GM23338 (cell line): Measurements from ENCODE around the gene KIF17. TPM values are rescaled to one million over a fixed set of nuclear protein-coding genes. Genes with fewer than 3 reads are reported as not detected.

Source experiments
- ATAC-seq: fragments of 200-7000 bp; cut with Tn5 transposase; 3 replicates; pipeline ENCODE4 v1.9.1; 2020
- DNase-seq: peaks from one replicate; pipeline ENCODE4 v3.0.0-alpha.2; 2015; ENCODE audit warnings: low spot score
- H2AFZ ChIP-seq: fragments of 200-600 bp; sonication (generic); 2 replicates; pipeline ENCODE4 v1.8.0; 2016; ENCODE audit warnings: antibody characterized with exemption, mild to moderate bottlenecking, moderate library complexity
- H3F3A ChIP-seq: fragments of 200-600 bp; sonication (generic); replicated peaks from 2 replicates; pipeline ENCODE4 v1.8.0; 2017; ENCODE audit warnings: antibody characterized with exemption, mixed run types, low read depth
- H3K27ac ChIP-seq: fragments of 200-600 bp; sonication (generic); 2 replicates; pipeline ENCODE4 v1.6.1; 2016; ENCODE audit warnings: low read depth
- H3K27me3 ChIP-seq: fragments of 200-600 bp; sonication (generic); 2 replicates; pipeline ENCODE4 v1.8.0; 2016; ENCODE audit warnings: mild to moderate bottlenecking, mixed run types, moderate library complexity; ENCODE audit not compliant: insufficient read depth
- H3K36me3 ChIP-seq: fragments of 200-600 bp; sonication (generic); 2 replicates; pipeline ENCODE4 v1.8.0; 2016; ENCODE audit warnings: mild to moderate bottlenecking; ENCODE audit not compliant: insufficient read depth
- H3K4me1 ChIP-seq: fragments of 200-600 bp; sonication (generic); 2 replicates; pipeline ENCODE4 v1.8.0; 2016; ENCODE audit warnings: mild to moderate bottlenecking, moderate library complexity; ENCODE audit not compliant: insufficient read depth
- H3K4me2 ChIP-seq: fragments of 200-600 bp; sonication (generic); 2 replicates; pipeline ENCODE4 v1.7.1; 2017; ENCODE audit warnings: mixed run types
- H3K4me3 ChIP-seq: fragments of 200-600 bp; sonication (generic); 2 replicates; pipeline ENCODE4 v1.6.1; 2016; ENCODE audit warnings: mixed run types
- H3K79me2 ChIP-seq: fragments of 200-600 bp; sonication (generic); replicated peaks from 2 replicates; pipeline ENCODE4 v1.8.0; 2017; ENCODE audit warnings: mild to moderate bottlenecking; ENCODE audit not compliant: insufficient read depth
- H3K9me2 ChIP-seq: fragments of 200-600 bp; sonication (generic); 2 replicates; pipeline ENCODE4 v1.8.0; 2017; ENCODE audit not compliant: insufficient read depth
- H4K20me1 ChIP-seq: fragments of 200-600 bp; sonication (generic); replicated peaks from 2 replicates; pipeline ENCODE4 v1.8.0; 2017; ENCODE audit warnings: mild to moderate bottlenecking; ENCODE audit not compliant: insufficient read depth
- H3K27ac Mint-ChIP-seq: 2 replicates; pipeline ENCODE4 v1.8.0; 2020; ENCODE audit warnings: inconsistent platforms, mild to moderate bottlenecking, moderate library complexity, mixed read lengths
- H3K27me3 Mint-ChIP-seq: 3 replicates; pipeline ENCODE4 v1.8.0; 2022; ENCODE audit warnings: low read depth, mild to moderate bottlenecking, moderate library complexity, mixed read lengths, inconsistent platforms; ENCODE audit not compliant: insufficient read depth, poor library complexity
- H3K36me3 Mint-ChIP-seq: 3 replicates; pipeline ENCODE4 v1.8.0; 2021; ENCODE audit warnings: low read depth, mild to moderate bottlenecking, inconsistent platforms, moderate library complexity, mixed read lengths
- H3K4me1 Mint-ChIP-seq: 3 replicates; pipeline ENCODE4 v1.8.0; 2020; ENCODE audit warnings: mild to moderate bottlenecking, inconsistent platforms, mixed read lengths
- H3K4me3 Mint-ChIP-seq: 3 replicates; pipeline ENCODE4 v1.8.0; 2021; ENCODE audit warnings: moderate library complexity, mild to moderate bottlenecking, inconsistent platforms, mixed read lengths
- H3K9me3 Mint-ChIP-seq: 3 replicates; pipeline ENCODE4 v1.8.0; 2020; ENCODE audit warnings: moderate library complexity, mild to moderate bottlenecking, inconsistent platforms, mixed read lengths
- CREB1 ChIP-seq: fragments of 250-450 bp; sonication (Bioruptor Pico); IDR thresholded peaks from 2 replicates; pipeline ENCODE4 v1.5.0; 2020; ENCODE audit warnings: low read depth, mild to moderate bottlenecking, moderate library complexity
- JUNB ChIP-seq: IDR thresholded peaks from one replicate; pipeline ENCODE4 v1.6.1; 2016; ENCODE audit warnings: antibody characterized with exemption; ENCODE audit not compliant: unreplicated experiment
- POLR2AphosphoS5 ChIP-seq: IDR thresholded peaks from 2 replicates; pipeline ENCODE4 v1.6.1; 2016; ENCODE audit warnings: antibody characterized with exemption, low read depth
- ZNF114 ChIP-seq: fragments of 250-450 bp; sonication (Bioruptor Pico); IDR thresholded peaks from 2 replicates; pipeline ENCODE4 v1.5.0; 2020; ENCODE audit warnings: mild to moderate bottlenecking, moderate library complexity
- ZNF331 ChIP-seq: fragments of 250-450 bp; sonication (Bioruptor Pico); IDR thresholded peaks from 2 replicates; pipeline ENCODE4 v1.5.0; 2020; ENCODE audit warnings: low read depth, mild to moderate bottlenecking, moderate library complexity
- polyA plus RNA-seq: library from polyadenylated mRNA; unstranded; fragments of >200 nt; fragmentation: Nextera tagmentation; extraction: Ambion mirVana; gene quantifications from 2 replicates; pipeline ENCODE4 v1.2.1, GENCODE V29; 2016
- total RNA-seq: library from RNA; depleted of rRNA; stranded (reverse); fragments of >200 nt; shearing (Covaris generic); gene quantifications from 2 replicates; pipeline ENCODE4 v1.2.3, GENCODE V29; 2014
- TF ChIP-seq, protein P1 (sequence below): fragments of 250-450 bp; sonication (Bioruptor Pico); IDR thresholded peaks from 2 replicates; pipeline ENCODE4 v1.5.0; 2020; ENCODE audit warnings: mild to moderate bottlenecking, moderate library complexity

The KIF17 gene
- total and polyA plus RNA-seq, 2 experiments from 2014 or later, result 5.9 to 18.6 TPM

DNA sequence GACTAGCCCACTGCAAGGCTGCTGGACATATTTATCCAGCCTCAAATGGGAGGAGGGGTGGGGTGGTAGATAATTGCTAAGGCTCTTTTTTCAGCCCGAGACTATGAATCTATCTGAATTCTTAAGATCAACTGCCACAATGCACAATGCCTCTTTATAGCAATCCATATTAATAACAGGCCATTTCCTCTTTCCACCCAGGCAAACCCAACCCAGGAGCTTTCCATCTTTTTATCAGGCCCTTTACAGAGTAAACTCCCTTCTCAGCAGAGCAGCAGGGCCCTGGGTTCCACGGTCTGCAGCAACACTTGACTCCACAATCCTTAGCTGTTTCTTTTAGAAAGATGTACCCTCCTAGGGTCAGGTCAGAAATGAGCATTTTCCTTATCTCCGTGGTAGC is 57.4 kb downstream of the KIF17 start (continued):
- TF ChIP-seq, protein P1, sequence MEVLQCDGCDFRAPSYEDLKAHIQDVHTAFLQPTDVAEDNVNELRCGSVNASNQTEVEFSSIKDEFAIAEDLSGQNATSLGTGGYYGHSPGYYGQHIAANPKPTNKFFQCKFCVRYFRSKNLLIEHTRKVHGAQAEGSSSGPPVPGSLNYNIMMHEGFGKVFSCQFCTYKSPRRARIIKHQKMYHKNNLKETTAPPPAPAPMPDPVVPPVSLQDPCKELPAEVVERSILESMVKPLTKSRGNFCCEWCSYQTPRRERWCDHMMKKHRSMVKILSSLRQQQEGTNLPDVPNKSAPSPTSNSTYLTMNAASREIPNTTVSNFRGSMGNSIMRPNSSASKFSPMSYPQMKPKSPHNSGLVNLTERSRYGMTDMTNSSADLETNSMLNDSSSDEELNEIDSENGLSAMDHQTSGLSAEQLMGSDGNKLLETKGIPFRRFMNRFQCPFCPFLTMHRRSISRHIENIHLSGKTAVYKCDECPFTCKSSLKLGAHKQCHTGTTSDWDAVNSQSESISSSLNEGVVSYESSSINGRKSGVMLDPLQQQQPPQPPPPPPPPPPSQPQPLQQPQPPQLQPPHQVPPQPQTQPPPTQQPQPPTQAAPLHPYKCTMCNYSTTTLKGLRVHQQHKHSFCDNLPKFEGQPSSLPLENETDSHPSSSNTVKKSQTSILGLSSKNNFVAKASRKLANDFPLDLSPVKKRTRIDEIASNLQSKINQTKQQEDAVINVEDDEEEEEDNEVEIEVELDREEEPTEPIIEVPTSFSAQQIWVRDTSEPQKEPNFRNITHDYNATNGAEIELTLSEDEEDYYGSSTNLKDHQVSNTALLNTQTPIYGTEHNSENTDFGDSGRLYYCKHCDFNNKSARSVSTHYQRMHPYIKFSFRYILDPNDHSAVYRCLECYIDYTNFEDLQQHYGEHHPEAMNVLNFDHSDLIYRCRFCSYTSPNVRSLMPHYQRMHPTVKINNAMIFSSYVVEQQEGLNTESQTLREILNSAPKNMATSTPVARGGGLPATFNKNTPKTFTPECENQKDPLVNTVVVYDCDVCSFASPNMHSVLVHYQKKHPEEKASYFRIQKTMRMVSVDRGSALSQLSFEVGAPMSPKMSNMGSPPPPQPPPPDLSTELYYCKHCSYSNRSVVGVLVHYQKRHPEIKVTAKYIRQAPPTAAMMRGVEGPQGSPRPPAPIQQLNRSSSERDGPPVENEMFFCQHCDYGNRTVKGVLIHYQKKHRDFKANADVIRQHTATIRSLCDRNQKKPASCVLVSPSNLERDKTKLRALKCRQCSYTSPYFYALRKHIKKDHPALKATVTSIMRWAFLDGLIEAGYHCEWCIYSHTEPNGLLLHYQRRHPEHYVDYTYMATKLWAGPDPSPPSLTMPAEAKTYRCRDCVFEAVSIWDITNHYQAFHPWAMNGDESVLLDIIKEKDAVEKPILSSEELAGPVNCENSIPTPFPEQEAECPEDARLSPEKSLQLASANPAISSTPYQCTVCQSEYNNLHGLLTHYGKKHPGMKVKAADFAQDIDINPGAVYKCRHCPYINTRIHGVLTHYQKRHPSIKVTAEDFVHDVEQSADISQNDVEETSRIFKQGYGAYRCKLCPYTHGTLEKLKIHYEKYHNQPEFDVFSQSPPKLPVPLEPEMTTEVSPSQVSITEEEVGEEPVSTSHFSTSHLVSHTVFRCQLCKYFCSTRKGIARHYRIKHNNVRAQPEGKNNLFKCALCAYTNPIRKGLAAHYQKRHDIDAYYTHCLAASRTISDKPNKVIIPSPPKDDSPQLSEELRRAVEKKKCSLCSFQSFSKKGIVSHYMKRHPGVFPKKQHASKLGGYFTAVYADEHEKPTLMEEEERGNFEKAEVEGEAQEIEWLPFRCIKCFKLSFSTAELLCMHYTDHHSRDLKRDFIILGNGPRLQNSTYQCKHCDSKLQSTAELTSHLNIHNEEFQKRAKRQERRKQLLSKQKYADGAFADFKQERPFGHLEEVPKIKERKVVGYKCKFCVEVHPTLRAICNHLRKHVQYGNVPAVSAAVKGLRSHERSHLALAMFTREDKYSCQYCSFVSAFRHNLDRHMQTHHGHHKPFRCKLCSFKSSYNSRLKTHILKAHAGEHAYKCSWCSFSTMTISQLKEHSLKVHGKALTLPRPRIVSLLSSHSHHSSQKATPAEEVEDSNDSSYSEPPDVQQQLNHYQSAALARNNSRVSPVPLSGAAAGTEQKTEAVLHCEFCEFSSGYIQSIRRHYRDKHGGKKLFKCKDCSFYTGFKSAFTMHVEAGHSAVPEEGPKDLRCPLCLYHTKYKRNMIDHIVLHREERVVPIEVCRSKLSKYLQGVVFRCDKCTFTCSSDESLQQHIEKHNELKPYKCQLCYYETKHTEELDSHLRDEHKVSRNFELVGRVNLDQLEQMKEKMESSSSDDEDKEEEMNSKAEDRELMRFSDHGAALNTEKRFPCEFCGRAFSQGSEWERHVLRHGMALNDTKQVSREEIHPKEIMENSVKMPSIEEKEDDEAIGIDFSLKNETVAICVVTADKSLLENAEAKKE (CRISPR knock-in tag), result no peak
- no peak for TF ChIP-seq POLR2AphosphoS5
- no peak for TF ChIP-seq CREB1 (CRISPR knock-in tag)
- no peak for TF ChIP-seq ZNF114
- TF ChIP-seq JUNB, result no peak
- TF ChIP-seq ZNF331, result no peak

DNA sequence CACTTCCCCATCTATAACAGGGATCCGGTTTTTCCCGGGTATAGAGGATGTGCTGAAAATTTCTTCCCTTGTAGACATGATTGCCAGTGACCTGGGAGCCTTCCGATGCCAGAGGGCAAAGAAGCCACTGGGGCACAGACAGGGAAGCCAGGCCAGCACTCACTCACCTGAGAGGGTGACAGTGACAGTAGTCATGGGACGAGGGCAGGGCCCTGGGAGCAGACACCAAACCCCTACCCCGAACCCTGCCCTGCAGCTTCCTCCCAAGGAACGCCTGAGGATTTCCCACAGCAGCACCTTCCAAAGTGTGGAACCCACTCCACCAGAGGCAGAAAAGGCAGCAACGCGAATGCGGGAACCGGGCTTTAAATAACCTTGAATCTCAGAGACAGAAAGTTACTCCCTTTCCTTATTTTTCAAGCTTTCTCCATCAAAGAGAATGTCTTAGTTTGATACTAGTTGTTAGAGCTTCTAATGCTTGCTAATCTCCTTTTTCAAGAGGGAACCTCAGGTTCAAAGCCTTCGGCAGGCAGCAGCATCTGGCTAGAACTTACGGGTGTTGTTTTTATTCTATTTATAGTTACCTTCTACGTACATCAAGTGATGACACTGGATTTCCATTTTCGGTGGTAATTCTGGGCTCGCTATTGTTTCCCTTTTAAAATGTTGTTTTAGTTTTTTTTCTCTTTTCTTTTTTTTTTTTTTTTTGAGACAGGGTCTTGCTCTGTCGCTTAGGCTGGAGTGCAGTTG is 59.5 kb downstream of the KIF17 start:
- Mint-ChIP-seq H3K9me3 (no peaks in the 10 kb centered on the region), H3K4me1 (peaks cover 18% of the 10 kb centered on the region), H3K27ac (no peak overlapping the region), H3K4me3 (no peak overlapping the region), H3K27me3 (peaks cover 11% of the 10 kb centered on the region), H3K36me3 (peaks cover 59% of the 10 kb centered on the region)
- Histone ChIP-seq H3K4me3 (no peak overlapping the region), H3K79me2 (peaks cover 50% of the 10 kb centered on the region), H3K4me1 (peaks cover 11% of the 10 kb centered on the region), H4K20me1 (peaks cover 20% of the 10 kb centered on the region), H3K27ac (no peak overlapping the region), H3K36me3 (peaks cover 14% of the 10 kb centered on the region; the same call in 1 of the 2 replicates), H2AFZ (no peak overlapping the region), H3K4me2 (no peak overlapping the region), H3K9me2 (no peaks in the 10 kb centered on the region), H3K27me3 (no peaks in the 10 kb centered on the region), H3F3A (0 out of 2 replicates have a peak, but pooled peaks cover 15% of the 10 kb centered on the region)
- no peak for DNase-seq
- ATAC-seq, result no peak
- TF ChIP-seq, protein P1 (CRISPR knock-in tag), result no peak
- TF ChIP-seq JUNB, result no peak
- TF ChIP-seq ZNF331, result no peak
- TF ChIP-seq CREB1 (CRISPR knock-in tag), result no peak
